ENCODE data around the gene RNFT2.
"Not testable (repeated sequence)": the region's sequence is repeated elsewhere in the genome, so short reads cannot be mapped to it uniquely, and the experiment has no call there.

The RNFT2 gene

DNA sequence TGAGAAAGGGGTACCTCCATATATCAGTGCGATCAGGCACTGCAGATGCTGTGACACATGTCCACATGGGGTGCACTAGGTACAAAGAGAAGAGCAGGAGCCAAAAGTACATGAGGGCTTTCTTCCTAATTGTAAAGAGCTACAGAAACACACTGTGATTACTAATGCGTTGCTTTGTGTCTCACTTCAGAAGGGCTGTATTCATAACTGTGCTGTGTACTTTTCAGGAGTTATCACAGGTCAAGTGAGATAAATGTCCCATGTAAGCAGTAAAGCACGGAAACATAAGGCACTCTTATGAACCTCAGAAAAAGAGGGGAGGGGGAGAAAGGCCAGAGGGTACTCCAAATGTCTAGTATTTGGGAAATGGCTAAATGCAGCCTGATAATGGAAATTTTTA is 10.9 kb upstream of the RNFT2 start:
- no peaks in the 10 kb centered on the region for H3K36me3 ChIP-seq (ENCODE audit: control insufficient read depth, insufficient read depth, low read length)
- no peak overlapping the region for H3K27ac ChIP-seq (ENCODE audit: low read length)

DNA sequence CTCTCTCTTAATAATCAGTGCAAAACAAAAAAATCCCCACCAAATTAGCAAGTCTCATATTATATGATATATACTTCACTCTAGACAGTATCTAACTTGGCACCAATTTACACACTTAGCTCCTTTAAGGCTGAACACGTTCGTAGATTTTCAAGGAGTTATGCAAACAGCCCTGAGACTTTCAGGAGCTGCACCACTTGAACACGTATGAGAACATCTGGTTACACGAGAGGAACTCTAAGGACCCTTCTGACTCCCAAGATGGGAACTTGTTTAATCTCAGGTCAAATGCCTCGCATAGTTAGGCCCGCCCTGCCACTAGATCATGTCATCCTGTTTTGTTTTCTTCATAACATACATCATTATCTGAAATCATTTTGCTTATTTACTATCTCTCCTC is 10.2 kb upstream of the RNFT2 start:
- Histone ChIP-seq H3K27ac (ENCODE audit: low read length) (no peak overlapping the region), H3K36me3 (ENCODE audit: control insufficient read depth, insufficient read depth, low read length) (no peaks in the 10 kb centered on the region), H3K9me3 (ENCODE audit: control insufficient read depth, insufficient read depth, low read length) (no peaks in the 10 kb centered on the region), H3K4me3 (ENCODE audit: low read length) (no peak overlapping the region), H3K4me1 (ENCODE audit: control insufficient read depth, insufficient read depth, low read length) (0 out of 2 replicates have a peak, but pooled peaks cover 1% of the 10 kb centered on the region), H3K27me3 (ENCODE audit: control insufficient read depth, insufficient read depth, low read length) (no peaks in the 10 kb centered on the region)
- DNase-seq (ENCODE audit: low read depth, low spot score): no peak
- WGBS (ENCODE audit: insufficient coverage, insufficient read length): no CpG with 5 or more reads among the region's 6 CpGs

More for the DNA sequence above, 10.9 kb upstream of the RNFT2 start:
- Histone ChIP-seq H3K9me3 (ENCODE audit: control insufficient read depth, insufficient read depth, low read length) (no peaks in the 10 kb centered on the region), H3K4me3 (ENCODE audit: low read length) (no peak overlapping the region), H3K4me1 (ENCODE audit: control insufficient read depth, insufficient read depth, low read length) (0 out of 2 replicates have a peak, but pooled peaks cover 1% of the 10 kb centered on the region), H3K27me3 (ENCODE audit: control insufficient read depth, insufficient read depth, low read length) (no peaks in the 10 kb centered on the region)
- DNase-seq (ENCODE audit: low read depth, low spot score): no peak
- WGBS (ENCODE audit: insufficient coverage, insufficient read length): no CpG with 5 or more reads among the region's 3 CpGs

DNA sequence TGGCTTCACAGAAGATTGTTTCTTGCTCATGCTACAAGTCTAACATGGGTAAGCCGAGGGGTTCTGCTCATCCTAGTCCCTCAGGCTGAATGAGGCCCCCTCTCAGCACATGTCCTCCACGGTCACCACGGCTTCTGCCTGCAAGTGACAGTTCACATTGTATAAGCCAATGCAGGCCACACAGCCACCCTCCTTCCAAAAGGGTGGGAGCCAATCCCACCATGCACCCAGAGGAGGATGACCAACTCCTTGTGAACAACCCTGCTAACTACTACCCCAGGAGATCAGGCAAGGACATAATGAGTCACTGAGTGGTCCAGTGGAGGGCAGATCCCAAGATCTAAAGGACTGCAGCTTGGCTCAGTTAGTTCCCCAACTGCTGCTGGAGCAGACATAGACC is 6.3 kb upstream of the RNFT2 start:
- Histone ChIP-seq H3K27ac (ENCODE audit: low read length) (no peak overlapping the region), H3K4me1 (ENCODE audit: control insufficient read depth, insufficient read depth, low read length) (0 out of 2 replicates have a peak, but pooled peaks cover 2% of the 10 kb centered on the region), H3K36me3 (ENCODE audit: control insufficient read depth, insufficient read depth, low read length) (no peaks in the 10 kb centered on the region; the same call in 1 of the 2 replicates), H3K9me3 (ENCODE audit: control insufficient read depth, insufficient read depth, low read length) (no peaks in the 10 kb centered on the region), H3K27me3 (ENCODE audit: control insufficient read depth, insufficient read depth, low read length) (no peaks in the 10 kb centered on the region), H3K4me3 (ENCODE audit: low read length) (no peak overlapping the region)
- WGBS (ENCODE audit: insufficient coverage, insufficient read length): no CpG with 5 or more reads among the region's 3 CpGs
- DNase-seq (ENCODE audit: low read depth, low spot score): no peak

DNA sequence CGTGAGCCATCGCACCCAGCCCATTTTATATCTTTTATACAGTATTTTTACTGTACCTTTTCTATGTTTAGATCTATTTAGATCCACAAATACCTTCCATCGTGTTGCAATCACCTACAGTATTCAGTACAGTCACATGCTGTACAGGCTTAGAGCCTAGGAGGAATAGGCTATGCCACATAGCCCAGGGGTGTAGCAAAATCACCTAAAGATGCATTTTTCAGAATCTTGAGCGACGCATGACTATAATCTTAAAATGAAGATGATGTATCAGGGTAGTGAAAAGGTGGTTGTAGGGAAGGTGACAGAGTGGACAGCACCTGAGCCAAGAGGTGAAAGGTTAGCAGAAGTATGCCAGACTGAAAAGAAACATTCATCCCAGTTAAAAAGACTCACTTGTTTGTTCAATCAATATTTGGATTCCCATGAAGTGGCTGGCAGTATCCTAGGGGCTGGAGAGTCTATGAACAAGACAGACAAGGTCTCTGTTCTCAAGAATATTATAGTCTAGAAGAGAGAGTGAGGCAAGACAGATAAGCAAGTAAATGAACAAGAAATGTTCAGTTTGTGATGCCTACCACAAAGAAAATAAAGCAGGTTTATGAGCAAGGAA is 3.9 kb upstream of the RNFT2 start:
- Histone ChIP-seq H3K9me3 (ENCODE audit: control insufficient read depth, insufficient read depth, low read length) (no peaks in the 10 kb centered on the region), H3K36me3 (ENCODE audit: control insufficient read depth, insufficient read depth, low read length) (no peaks in the 10 kb centered on the region; the same call in 1 of the 2 replicates), H3K4me3 (ENCODE audit: low read length) (no peak overlapping the region), H3K27ac (ENCODE audit: low read length) (no peak overlapping the region), H3K4me1 (ENCODE audit: control insufficient read depth, insufficient read depth, low read length) (0 out of 2 replicates have a peak, but pooled peaks cover 2% of the 10 kb centered on the region), H3K27me3 (ENCODE audit: control insufficient read depth, insufficient read depth, low read length) (no peaks in the 10 kb centered on the region)
- DNase-seq (ENCODE audit: low read depth, low spot score): no peak
- no CpG with 5 or more reads among the region's 5 CpGs for WGBS (ENCODE audit: insufficient coverage, insufficient read length)

DNA sequence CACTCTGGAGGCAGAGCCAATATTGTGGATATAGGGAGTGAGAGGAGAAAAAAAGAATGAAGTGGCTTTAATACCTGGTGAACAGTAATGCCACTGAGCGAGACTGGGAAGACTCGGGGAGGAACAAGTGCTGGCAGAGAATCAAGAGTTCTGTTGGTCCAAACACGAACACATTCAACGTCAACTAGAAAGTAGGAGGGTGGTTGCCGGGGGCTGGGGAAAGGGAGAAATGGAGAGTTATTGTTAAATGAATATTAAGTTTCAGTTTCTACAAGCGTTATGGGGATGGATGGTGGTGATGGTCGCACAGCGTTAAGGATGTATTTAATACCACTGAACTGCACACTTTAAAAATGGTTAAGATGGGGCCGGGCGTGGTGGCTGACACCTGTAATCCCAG is 3.0 kb upstream of the RNFT2 start:
- Histone ChIP-seq H3K4me1 (ENCODE audit: control insufficient read depth, insufficient read depth, low read length) (0 out of 2 replicates have a peak, but pooled peaks cover 2% of the 10 kb centered on the region), H3K9me3 (ENCODE audit: control insufficient read depth, insufficient read depth, low read length) (no peaks in the 10 kb centered on the region), H3K4me3 (ENCODE audit: low read length) (no peak overlapping the region), H3K27me3 (ENCODE audit: control insufficient read depth, insufficient read depth, low read length) (no peaks in the 10 kb centered on the region), H3K27ac (ENCODE audit: low read length) (no peak overlapping the region), H3K36me3 (ENCODE audit: control insufficient read depth, insufficient read depth, low read length) (no peaks in the 10 kb centered on the region; the same call in 1 of the 2 replicates)
- WGBS (ENCODE audit: insufficient coverage, insufficient read length): 100% methylated on average over 4 of the region's 10 CpGs
- no peak for DNase-seq (ENCODE audit: low read depth, low spot score)

DNA sequence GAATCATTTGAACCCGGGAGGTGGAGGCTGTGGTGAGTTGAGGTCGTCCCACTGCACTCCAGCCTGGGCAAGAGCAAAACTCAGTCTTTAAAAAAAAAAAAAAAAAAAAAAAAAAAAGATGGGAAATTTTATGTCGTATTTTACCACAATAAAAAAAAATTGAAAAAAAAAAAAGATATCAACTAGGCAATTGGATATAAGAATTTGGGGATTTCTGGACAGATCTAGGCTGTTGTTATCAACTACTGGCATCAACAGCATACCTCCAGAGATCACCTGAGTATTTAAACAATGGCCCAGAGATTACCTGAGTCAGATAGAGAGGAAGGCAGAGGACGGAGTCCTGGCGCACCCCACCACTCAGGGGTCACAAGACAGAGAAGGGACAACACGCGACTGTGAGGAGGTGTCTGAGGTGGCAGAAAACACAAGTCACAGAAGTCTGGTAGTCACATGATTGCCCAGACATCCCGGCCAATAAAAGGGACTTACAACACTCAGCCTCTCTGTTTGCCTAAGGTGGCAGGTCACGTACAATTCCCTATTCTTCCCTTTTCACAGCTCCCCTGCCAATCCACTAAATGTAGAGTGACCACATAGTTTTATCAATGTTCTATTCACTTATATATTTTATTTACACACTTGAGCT is 2.0 kb upstream of the RNFT2 start:
- H3K4me1 ChIP-seq (ENCODE audit: control insufficient read depth, insufficient read depth, low read length): 0 out of 2 replicates have a peak, but pooled peaks cover 2% of the 10 kb centered on the region
- WGBS (ENCODE audit: insufficient coverage, insufficient read length): no CpG with 5 or more reads among the region's 9 CpGs
- H3K9me3 ChIP-seq (ENCODE audit: control insufficient read depth, insufficient read depth, low read length): no peaks in the 10 kb centered on the region
- H3K36me3 ChIP-seq (ENCODE audit: control insufficient read depth, insufficient read depth, low read length): no peaks in the 10 kb centered on the region; the same call in 1 of the 2 replicates
- H3K4me3 ChIP-seq (ENCODE audit: low read length): no peak overlapping the region
- no peak overlapping the region for H3K27ac ChIP-seq (ENCODE audit: low read length)
- DNase-seq (ENCODE audit: low read depth, low spot score): no peak
- H3K27me3 ChIP-seq (ENCODE audit: control insufficient read depth, insufficient read depth, low read length): no peaks in the 10 kb centered on the region

DNA sequence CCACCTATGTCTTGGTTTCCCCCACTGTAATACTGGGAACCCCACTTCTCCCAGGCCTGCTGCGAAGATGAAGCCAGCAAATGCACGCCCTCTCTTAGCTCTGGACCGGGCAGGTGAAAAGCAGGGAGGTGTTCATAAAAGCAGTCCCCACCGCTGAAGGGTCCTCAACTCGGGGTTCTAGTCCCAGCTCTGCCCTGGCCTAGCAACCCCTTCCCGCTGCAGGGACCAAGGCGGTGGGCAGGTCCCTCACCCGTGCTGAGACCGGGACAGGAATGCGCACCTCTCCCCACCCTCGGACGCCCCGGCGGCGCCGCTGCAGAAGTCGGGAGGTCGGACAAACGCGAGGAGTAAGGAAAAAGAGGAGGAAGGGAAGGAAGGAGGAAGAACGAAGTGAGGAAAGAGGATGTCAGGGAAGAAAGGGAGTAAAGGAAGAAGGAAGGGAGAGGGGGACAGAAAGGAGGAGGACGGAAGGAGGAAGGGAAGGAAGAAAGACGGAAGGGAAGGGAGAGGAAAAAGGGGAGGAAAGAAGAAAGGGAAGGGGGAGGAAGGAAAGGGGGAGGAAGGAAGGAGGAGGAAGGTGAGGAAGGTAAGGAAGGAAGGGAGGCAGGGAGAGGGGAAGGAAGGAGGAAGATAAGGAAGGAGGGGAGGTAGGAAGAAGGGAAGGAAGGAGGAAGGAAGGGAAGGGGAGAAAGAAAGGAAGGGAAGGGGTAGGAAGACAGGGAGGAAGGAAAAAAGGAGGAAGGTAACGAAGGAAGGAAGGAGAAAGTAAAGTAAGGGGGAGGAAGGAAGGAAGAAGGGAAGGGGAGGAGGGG is 947 bp upstream of the RNFT2 start:
- Histone ChIP-seq H3K27me3 (ENCODE audit: control insufficient read depth, insufficient read depth, low read length) (no peaks in the 10 kb centered on the region), H3K9me3 (ENCODE audit: control insufficient read depth, insufficient read depth, low read length) (no peaks in the 10 kb centered on the region), H3K4me3 (ENCODE audit: low read length) (peak overlapping the region; percentile 68), H3K27ac (ENCODE audit: low read length) (no peak overlapping the region), H3K36me3 (ENCODE audit: control insufficient read depth, insufficient read depth, low read length) (no peaks in the 10 kb centered on the region; the same call in 1 of the 2 replicates), H3K4me1 (ENCODE audit: control insufficient read depth, insufficient read depth, low read length) (0 out of 2 replicates have a peak, but pooled peaks cover 2% of the 10 kb centered on the region)
- WGBS (ENCODE audit: insufficient coverage, insufficient read length): no CpG with 5 or more reads among the region's 24 CpGs
- no peak for DNase-seq (ENCODE audit: low read depth, low spot score)

DNA sequence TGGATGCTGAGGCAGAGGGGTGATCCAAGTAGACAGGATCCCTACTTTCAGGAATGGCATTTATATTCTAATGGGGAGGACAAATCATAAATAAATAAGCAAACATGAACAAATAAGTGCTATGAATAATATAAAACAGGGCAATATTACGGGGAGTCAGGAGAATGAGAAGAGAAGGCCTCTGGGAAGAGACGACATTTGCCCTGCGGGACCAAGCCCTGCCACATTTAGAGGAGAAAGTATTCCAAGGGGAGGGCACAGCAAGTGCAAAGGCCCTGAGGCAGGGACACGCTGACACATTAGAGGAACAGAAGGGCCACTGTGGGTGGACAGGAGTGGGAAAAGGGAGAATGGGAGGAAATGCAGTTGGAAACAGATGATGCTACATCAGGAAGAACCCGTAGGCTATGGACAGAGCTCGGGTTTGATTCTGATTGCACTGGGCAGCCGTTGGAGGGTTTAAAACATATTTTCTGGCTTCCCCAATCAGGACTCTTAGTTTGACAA is 1.3 kb downstream of the RNFT2 start:
- Histone ChIP-seq H3K27me3 (ENCODE audit: control insufficient read depth, insufficient read depth, low read length) (no peaks in the 10 kb centered on the region), H3K9me3 (ENCODE audit: control insufficient read depth, insufficient read depth, low read length) (no peaks in the 10 kb centered on the region), H3K36me3 (ENCODE audit: control insufficient read depth, insufficient read depth, low read length) (no peaks in the 10 kb centered on the region; the same call in none of the 2 replicates), H3K27ac (ENCODE audit: low read length) (no peak overlapping the region), H3K4me1 (ENCODE audit: control insufficient read depth, insufficient read depth, low read length) (0 out of 2 replicates have a peak, but pooled peaks cover 2% of the 10 kb centered on the region), H3K4me3 (ENCODE audit: low read length) (no peak overlapping the region)
- WGBS (ENCODE audit: insufficient coverage, insufficient read length): no CpG with 5 or more reads among the region's 7 CpGs
- no peak for DNase-seq (ENCODE audit: low read depth, low spot score)

DNA sequence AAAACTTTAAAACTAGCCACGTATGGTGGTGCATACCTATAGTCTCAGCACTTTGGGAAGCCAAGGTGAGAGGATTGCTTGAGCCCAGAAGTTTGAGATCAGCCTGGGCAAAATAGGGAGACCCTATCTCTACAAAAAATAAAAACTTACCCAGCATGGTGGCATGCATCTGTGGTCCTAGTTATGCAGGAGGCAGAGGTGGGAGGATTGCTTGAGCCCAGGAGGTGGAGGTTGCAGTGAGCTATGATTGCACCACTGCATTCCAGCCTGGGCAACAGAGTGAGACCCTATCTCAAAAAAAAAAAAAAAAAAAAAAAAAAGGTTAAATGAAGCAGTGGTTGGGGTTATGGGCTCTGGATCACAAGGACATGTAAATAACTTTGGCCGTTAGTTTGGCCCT is 4.7 kb downstream of the RNFT2 start:
- H3K9me3 ChIP-seq (ENCODE audit: control insufficient read depth, insufficient read depth, low read length); H3K27me3 ChIP-seq (ENCODE audit: control insufficient read depth, insufficient read depth, low read length): not testable (repeated sequence)
- WGBS (ENCODE audit: insufficient coverage, insufficient read length): no CpG with 5 or more reads among the region's 2 CpGs

DNA sequence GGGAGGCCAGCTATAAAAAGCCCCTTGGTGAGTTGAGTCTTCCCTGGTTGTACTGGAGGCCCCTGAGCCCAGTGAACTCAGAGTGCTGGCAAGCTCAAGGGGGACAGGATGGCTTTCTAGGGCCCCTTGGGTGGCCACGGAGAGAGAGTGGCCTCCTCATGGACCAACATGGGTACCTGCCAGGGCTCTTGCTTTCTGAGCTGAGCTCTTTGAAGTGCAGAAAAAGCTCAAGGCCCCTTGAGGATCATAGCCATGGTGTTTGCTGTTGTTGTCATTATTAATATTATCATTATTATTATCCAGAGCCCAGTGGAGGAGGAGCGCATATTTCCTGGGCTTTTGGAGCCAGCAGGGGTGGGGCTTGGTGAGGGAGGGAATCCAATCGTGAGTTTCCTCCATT is 6.7 kb downstream of the RNFT2 start:
- H3K36me3 ChIP-seq (ENCODE audit: control insufficient read depth, insufficient read depth, low read length): no peaks in the 10 kb centered on the region; the same call in 1 of the 2 replicates
- H3K4me1 ChIP-seq (ENCODE audit: control insufficient read depth, insufficient read depth, low read length): no peaks in the 10 kb centered on the region
- no peak overlapping the region for H3K27ac ChIP-seq (ENCODE audit: low read length)
- no CpG with 5 or more reads among the region's 3 CpGs for WGBS (ENCODE audit: insufficient coverage, insufficient read length)
- no peaks in the 10 kb centered on the region for H3K9me3 ChIP-seq (ENCODE audit: control insufficient read depth, insufficient read depth, low read length)
- no peaks in the 10 kb centered on the region for H3K27me3 ChIP-seq (ENCODE audit: control insufficient read depth, insufficient read depth, low read length)
- H3K4me3 ChIP-seq (ENCODE audit: low read length): no peak overlapping the region
- DNase-seq (ENCODE audit: low read depth, low spot score): no peak

More for the DNA sequence above, 4.7 kb downstream of the RNFT2 start:
- not testable (repeated sequence) for DNase-seq (ENCODE audit: low read depth, low spot score); H3K36me3 ChIP-seq (ENCODE audit: control insufficient read depth, insufficient read depth, low read length); H3K4me3 ChIP-seq (ENCODE audit: low read length); H3K27ac ChIP-seq (ENCODE audit: low read length); H3K4me1 ChIP-seq (ENCODE audit: control insufficient read depth, insufficient read depth, low read length)

All from iPS DF 6.9 (cell line).